ENCODE results near the gene PTPRN2. TPM values are rescaled to one million over a fixed set of nuclear protein-coding genes. Genes with fewer than 3 reads are reported as not detected.

Gene PTPRN2
- total RNA-seq, 1 experiment from 2014 or later: 1.1 TPM

- H3K9me3 ChIP-seq (ENCODE audit: control insufficient read depth, insufficient read depth, low read depth, low read length): no peaks in the 10 kb centered on the region
- intact Hi-C loops (cut with micrococcal nuclease; ENCODE audit: unreplicated experiment): no loop called here
- BruUV-seq (replicated peaks): no TSS peak
- H3K4me3 ChIP-seq (ENCODE audit: low read depth in 2 of 2, low read length in 2 of 2): no peak overlapping the region
- ATAC-seq: no peak
- H3K4me1 ChIP-seq (ENCODE audit: control insufficient read depth, insufficient read depth, low read length): no peaks in the 10 kb centered on the region
- in situ Hi-C loops (cut with HindIII; ENCODE audit: low pct_unique_long_range_greater_than_20kb, low sequenced_read_pairs): no loop called here
- CTCF ChIA-PET: no interaction called here
- H3K36me3 ChIP-seq (ENCODE audit: control insufficient read depth, insufficient read depth, low read length): no peaks in the 10 kb centered on the region
- H3K27me3 ChIP-seq (ENCODE audit: control insufficient read depth, insufficient read depth, low read length): peaks cover 2% of the 10 kb centered on the region
- POLR2A ChIA-PET: no interaction called here
- TF ChIP-seq SIN3A (IDR thresholded peaks at IDR 0.05; ENCODE audit: borderline replicate concordance, insufficient read depth, low read depth, low read length): no peak
- no peak for TF ChIP-seq REST (IDR thresholded peaks at IDR 0.05; ENCODE audit: insufficient read depth in 1 of 2, low read depth in 2 of 2, low read length in 1 of 2)
- no peak for TF ChIP-seq CTCF (IDR thresholded peaks at IDR 0.05)
- no peak for TF ChIP-seq POLR2AphosphoS5 (IDR thresholded peaks at IDR 0.05; ENCODE audit: low read depth, low read length)
- no peak for TF ChIP-seq TCF7L2 (IDR thresholded peaks at IDR 0.05; ENCODE audit: low read depth, low read length)
- DNase-seq (ENCODE audit: low read depth, low spot score): no peak
- no peak overlapping the region for H3K27ac ChIP-seq (ENCODE audit: low read length)
Measured at GRCh38 chr7:158093156-158093796, 494.3 kb downstream of the PTPRN2 start.

GRCh38 chr7:158087196-158087595, 500.4 kb downstream of the PTPRN2 start:
- H3K27ac ChIP-seq (ENCODE audit: low read length): no peak overlapping the region
- H3K36me3 ChIP-seq (ENCODE audit: control insufficient read depth, insufficient read depth, low read length): no peaks in the 10 kb centered on the region
- no peak overlapping the region for H3K4me3 ChIP-seq (ENCODE audit: low read depth in 2 of 2, low read length in 2 of 2)
- ChIA-PET CTCF (no interaction called here), POLR2A (no interaction called here)
- BruUV-seq (replicated peaks): no TSS peak
- H3K9me3 ChIP-seq (ENCODE audit: control insufficient read depth, insufficient read depth, low read depth, low read length): no peaks in the 10 kb centered on the region
- ATAC-seq: no peak
- no peaks in the 10 kb centered on the region for H3K4me1 ChIP-seq (ENCODE audit: control insufficient read depth, insufficient read depth, low read length)
- H3K27me3 ChIP-seq (ENCODE audit: control insufficient read depth, insufficient read depth, low read length): peaks cover 5% of the 10 kb centered on the region
- DNase-seq (ENCODE audit: low read depth, low spot score): no peak
- intact Hi-C loops (cut with micrococcal nuclease; ENCODE audit: unreplicated experiment): no loop called here
- in situ Hi-C loops (cut with HindIII; ENCODE audit: low pct_unique_long_range_greater_than_20kb, low sequenced_read_pairs): no loop called here
- TF ChIP-seq CTCF (IDR thresholded peaks at IDR 0.05): no peak
- no peak for TF ChIP-seq SIN3A (IDR thresholded peaks at IDR 0.05; ENCODE audit: borderline replicate concordance, insufficient read depth, low read depth, low read length)
- no peak for TF ChIP-seq REST (IDR thresholded peaks at IDR 0.05; ENCODE audit: insufficient read depth in 1 of 2, low read depth in 2 of 2, low read length in 1 of 2)
- no peak for TF ChIP-seq POLR2AphosphoS5 (IDR thresholded peaks at IDR 0.05; ENCODE audit: low read depth, low read length)
- TF ChIP-seq TCF7L2 (IDR thresholded peaks at IDR 0.05; ENCODE audit: low read depth, low read length): no peak
